ENCODE measurements around the gene CWF19L2. TPM values are rescaled to one million over a fixed set of nuclear protein-coding genes. Genes with fewer than 3 reads are reported as not detected.

The CWF19L2 gene
- total and polyA plus RNA-seq, 2 of the 8 experiments (the other 6 are each of a cell fraction or from before 2014, with no cell fraction given), result 2.2 to 16.6 TPM

DNA sequence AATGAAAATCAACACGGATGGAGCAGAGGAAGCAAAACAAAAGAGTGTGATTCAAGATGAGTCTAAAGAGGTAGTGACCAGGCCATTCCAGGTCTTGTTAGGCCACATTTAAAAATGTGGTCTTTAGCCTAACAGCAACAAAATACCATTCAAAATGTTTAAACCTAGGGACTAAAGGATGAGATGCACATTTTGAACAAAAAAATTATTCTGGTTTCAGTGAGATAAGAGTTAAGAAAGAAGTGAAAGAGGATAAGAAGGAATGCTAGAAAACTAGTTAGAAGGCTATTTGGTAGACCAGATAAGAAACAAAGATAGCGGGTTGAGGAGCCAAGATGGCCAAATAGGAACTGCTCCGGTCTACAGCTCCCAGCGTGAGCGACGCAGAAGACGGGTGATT lies 85.2 kb downstream of the CWF19L2 start:
- Histone ChIP-seq H3K14ac (ENCODE audit: insufficient read length) (no peak overlapping the region), H3K9me3 (ENCODE audit: insufficient read depth in 2 of 2, low read depth in 1 of 2, low read length in 1 of 2) (no peaks in the 10 kb centered on the region), H3K79me1 (ENCODE audit: low read depth, low read length) (no peaks in the 10 kb centered on the region), H2AFZ (ENCODE audit: low read length) (no peak overlapping the region), H2BK12ac (ENCODE audit: low read depth, low read length) (no peak overlapping the region), H2BK15ac (ENCODE audit: low read length) (no peak overlapping the region; the same call in 1 of the 2 replicates), H4K8ac (ENCODE audit: extremely low read depth, insufficient read depth, low read length) (no peak overlapping the region), H3K4ac (replicated peaks; ENCODE audit: insufficient read length, low read depth, low read length) (no peak overlapping the region), H3K56ac (replicated peaks; ENCODE audit: insufficient read length, low read depth, low read length) (no peak overlapping the region), H3K27ac (ENCODE audit: low read depth, low read length) (no peak overlapping the region), H3K23me2 (ENCODE audit: low read depth, low read length) (no peaks in the 10 kb centered on the region), H3K23ac (ENCODE audit: insufficient read length) (no peak overlapping the region), H3K4me1 (replicated peaks in 1 of 4; ENCODE audit: control insufficient read depth in 3 of 4, insufficient read depth in 4 of 4, low read length in 3 of 4) (no peaks in the 10 kb centered on the region), H2AK5ac (ENCODE audit: low read depth, low read length) (no peak overlapping the region), H4K91ac (replicated peaks; ENCODE audit: insufficient read length, low read length) (no peak overlapping the region), H3K18ac (ENCODE audit: extremely low read depth, low read length) (no peak overlapping the region), H2BK5ac (ENCODE audit: low read depth, low read length) (no peak overlapping the region), H3K79me2 (ENCODE audit: control insufficient read depth in 1 of 2, insufficient read depth in 2 of 2, low read length in 2 of 2) (no peaks in the 10 kb centered on the region), H3K36me3 (ENCODE audit: control insufficient read depth in 2 of 4, insufficient read depth in 4 of 4, low read length in 3 of 4) (no peaks in the 10 kb centered on the region), H3K9ac (replicated peaks in 1 of 4; ENCODE audit: extremely low read depth in 1 of 4, low read depth in 3 of 4, low read length in 3 of 4) (no peak overlapping the region; a peak in 1 of 7 replicates), H3K4me2 (ENCODE audit: insufficient read depth in 1 of 2, low read depth in 2 of 2, low read length in 2 of 2) (no peak overlapping the region), H4K5ac (ENCODE audit: insufficient read length, low read depth, low read length) (no peak overlapping the region), H3K27me3 (replicated peaks in 1 of 4; ENCODE audit: control insufficient read depth in 3 of 4, extremely low read depth in 1 of 4, insufficient read depth in 3 of 4, low read length in 3 of 4) (no peaks in the 10 kb centered on the region), H2BK20ac (ENCODE audit: low read length) (peak overlapping the region; percentile 91; the same call in 1 of the 2 replicates), H4K20me1 (replicated peaks in 1 of 2; ENCODE audit: control insufficient read depth in 1 of 2, insufficient read depth in 2 of 2, low read length in 2 of 2) (no peaks in the 10 kb centered on the region), H2BK120ac (replicated peaks; ENCODE audit: low read depth, low read length) (no peak overlapping the region), H3K4me3 (ENCODE audit: extremely low read depth in 1 of 4, insufficient read depth in 2 of 4, low read depth in 3 of 4, low read length in 4 of 4) (peak overlapping the region; percentile 12 to 44 (median 32); a peak in 5 of 8 replicates)
- 48% methylated on average over 7 of the region's 7 CpGs; no CpG with 5 or more reads in 1 of the 2 experiments for WGBS, 2 experiments (ENCODE audit: extremely low coverage in 1 of 2, insufficient coverage in 1 of 2, insufficient read length in 1 of 2, insufficient replicate concordance in 2 of 2, low coverage in 1 of 2, low lambda C conversion rate in 2 of 2, missing lambda C conversion rate in 1 of 2)
- 0 out of 2 replicates have a peak, but pooled peaks have one; percentile 23 for TF ChIP-seq TAF1 (IDR thresholded peaks at IDR 0.05; ENCODE audit: low read depth, low read length)
- TF ChIP-seq BACH1 (IDR thresholded peaks at IDR 0.05; ENCODE audit: low read length), result no peak
- ChIA-PET CTCF (ENCODE audit: partially characterized antibody) (no interaction called here), POLR2A (ENCODE audit: partially characterized antibody) (no interaction called here)
- DNase-seq (ENCODE audit: low read depth in 1 of 2, low spot score in 2 of 2) (no peak), FAIRE-seq (no peak)
